Esophagus (tissue), 2 donors: ENCODE data around the gene DAGLB. TPM values are rescaled to one million over a fixed set of nuclear protein-coding genes. Genes with fewer than 3 reads are reported as not detected.
A peak's percentile ranks its signal among the peaks of the same experiment; 100 is the strongest.

Experiments
- H3K27ac ChIP-seq, 2 donors: one replicate each; pipeline ENCODE4 v1.5.1; 2013; ENCODE audit warnings: low read depth in 2 of 2, mild to moderate bottlenecking in 2 of 2, inconsistent platforms in 1 of 2, low read length in 1 of 2, moderate library complexity in 1 of 2
- H3K27me3 ChIP-seq, 2 donors: one replicate each; pipeline ENCODE4 v1.6.1; 2013; ENCODE audit warnings: low read length in 2 of 2, control low read depth in 1 of 2, mild to moderate bottlenecking in 1 of 2; ENCODE audit not compliant: insufficient read depth in 2 of 2, control insufficient read depth in 1 of 2
- H3K36me3 ChIP-seq, 2 donors: one replicate each; pipeline ENCODE4 v1.6.1; 2013; ENCODE audit warnings: low read length in 1 of 2; ENCODE audit not compliant: control insufficient read depth in 2 of 2, insufficient read depth in 2 of 2
- H3K4me1 ChIP-seq, 2 donors: one replicate each; pipeline ENCODE4 v1.6.1; 2013; ENCODE audit warnings: low read length in 1 of 2; ENCODE audit not compliant: control insufficient read depth in 2 of 2, insufficient read depth in 2 of 2
- H3K4me3 ChIP-seq, 2 donors: one replicate each; pipeline ENCODE4 v1.5.1; 2013; ENCODE audit warnings: low read length in 2 of 2, mild to moderate bottlenecking in 2 of 2, low read depth in 1 of 2, moderate library complexity in 1 of 2
- H3K9me3 ChIP-seq, 2 donors: one replicate each; pipeline ENCODE4 v1.6.1; 2013; ENCODE audit warnings: mild to moderate bottlenecking in 2 of 2, low read depth in 1 of 2, low read length in 1 of 2, moderate library complexity in 1 of 2; ENCODE audit not compliant: control insufficient read depth in 2 of 2, insufficient read depth in 1 of 2
- WGBS, 2 donors: extraction: QIAGEN DNeasy Blood & Tissue Kit; methylation state at CpG; one replicate each; pipeline ENCODE4 v1.1.7; 2013; 5-methylcytosine and 5-hydroxymethylcytosine counted together
- polyA plus RNA-seq, 2 donors: library from polyadenylated mRNA; stranded (reverse); fragments of 200-250 nt; gene quantifications; one replicate each; pipeline ENCODE4 v1.2.3, GENCODE V29; 2013
- donor health status: healthy with polysubstance abuse.
- donor health status: Bipolar disorder and iron deficiency.

Gene DAGLB
- polyA plus RNA-seq, 2 donors = 8.4 to 9.2 TPM

- H3K4me1 ChIP-seq = peaks cover 0 to 2% of the 10 kb centered on the region in 2 donors
- 42 to 43% methylated on average over 27 of the region's 27 CpGs for WGBS, 2 donors
- no peaks in the 10 kb centered on the region for H3K27me3 ChIP-seq
- H3K9me3 ChIP-seq = no peaks in the 10 kb centered on the region
- peak overlapping the region in 1 of 2 donors; percentile 12 for H3K4me3 ChIP-seq
- peak overlapping the region; percentile 36 to 47 for H3K27ac ChIP-seq
- peaks cover 5% of the 10 kb centered on the region in 2 donors for H3K36me3 ChIP-seq
Observed at GRCh38 chr7:6435486-6436384, 12.0 kb downstream of the DAGLB start.

- H3K36me3 ChIP-seq = peaks cover 5 to 6% of the 10 kb centered on the region in 2 donors
- WGBS, 2 donors = 90 to 91% methylated on average over 17 of the region's 17 CpGs
- H3K4me3 ChIP-seq = no peak overlapping the region
- H3K27ac ChIP-seq = peak overlapping the region in 1 of 2 donors; percentile 40
- H3K9me3 ChIP-seq = no peaks in the 10 kb centered on the region
- no peaks in the 10 kb centered on the region for H3K27me3 ChIP-seq
- H3K4me1 ChIP-seq = peaks cover 0 to 2% of the 10 kb centered on the region in 2 donors
Observed at GRCh38 chr7:6433784-6434615, 13.8 kb downstream of the DAGLB start.

GRCh38 chr7:6432781-6433180 lies 15.0 kb downstream of the DAGLB start:
- WGBS, 2 donors = 92 to 96% methylated on average over 6 of the region's 6 CpGs
- Histone ChIP-seq H3K36me3 (peaks cover 5 to 10% of the 10 kb centered on the region in 2 donors), H3K4me3 (no peak overlapping the region), H3K4me1 (peaks cover 0 to 2% of the 10 kb centered on the region in 2 donors), H3K27ac (peak overlapping the region in 1 of 2 donors; percentile 7), H3K27me3 (no peaks in the 10 kb centered on the region), H3K9me3 (no peaks in the 10 kb centered on the region)

GRCh38 chr7:6430974-6431373 lies 16.8 kb downstream of the DAGLB start:
- peaks cover 0 to 2% of the 10 kb centered on the region in 2 donors for H3K4me1 ChIP-seq
- H3K27ac ChIP-seq = no peak overlapping the region
- WGBS, 2 donors = 91 to 93% methylated on average over 12 of the region's 12 CpGs
- H3K9me3 ChIP-seq = no peaks in the 10 kb centered on the region
- peaks cover 5 to 12% of the 10 kb centered on the region in 2 donors for H3K36me3 ChIP-seq
- no peak overlapping the region for H3K4me3 ChIP-seq
- no peaks in the 10 kb centered on the region for H3K27me3 ChIP-seq

- Histone ChIP-seq H3K4me3 (no peak overlapping the region), H3K9me3 (no peaks in the 10 kb centered on the region), H3K27me3 (no peaks in the 10 kb centered on the region), H3K4me1 (peaks cover 0 to 1% of the 10 kb centered on the region in 2 donors), H3K27ac (no peak overlapping the region), H3K36me3 (peaks cover 9 to 15% of the 10 kb centered on the region in 2 donors)
- WGBS, 2 donors = 86 to 89% methylated on average over 10 of the region's 10 CpGs
Observed at GRCh38 chr7:6430271-6430940, 17.3 kb downstream of the DAGLB start.

- Histone ChIP-seq H3K4me3 (no peak overlapping the region), H3K36me3 (peaks cover 5 to 31% of the 10 kb centered on the region in 2 donors), H3K4me1 (peaks cover 3 to 5% of the 10 kb centered on the region in 2 donors), H3K27me3 (no peaks in the 10 kb centered on the region), H3K9me3 (no peaks in the 10 kb centered on the region), H3K27ac (no peak overlapping the region)
- 88 to 89% methylated on average over 15 of the region's 15 CpGs for WGBS, 2 donors
Observed at GRCh38 chr7:6425948-6426347, 21.8 kb downstream of the DAGLB start.

- 52 to 67% methylated on average over 18 of the region's 18 CpGs for WGBS, 2 donors
- H3K9me3 ChIP-seq = no peaks in the 10 kb centered on the region
- H3K27ac ChIP-seq = peak overlapping the region; percentile 17 to 76
- no peak overlapping the region for H3K4me3 ChIP-seq
- peaks cover 3 to 5% of the 10 kb centered on the region in 2 donors for H3K4me1 ChIP-seq
- peaks cover 4 to 31% of the 10 kb centered on the region in 2 donors for H3K36me3 ChIP-seq
- no peaks in the 10 kb centered on the region for H3K27me3 ChIP-seq
Observed at GRCh38 chr7:6423942-6424701, 23.6 kb downstream of the DAGLB start.

GRCh38 chr7:6422926-6423632 lies 24.7 kb downstream of the DAGLB start:
- Histone ChIP-seq H3K4me1 (peaks cover 3 to 5% of the 10 kb centered on the region in 2 donors), H3K27ac (no peak overlapping the region), H3K27me3 (no peaks in the 10 kb centered on the region), H3K9me3 (no peaks in the 10 kb centered on the region), H3K36me3 (peaks cover 4 to 28% of the 10 kb centered on the region in 2 donors), H3K4me3 (no peak overlapping the region)
- WGBS, 2 donors = 84 to 90% methylated on average over 18 of the region's 18 CpGs
